GM18511 (cell line): ENCODE results near the gene ATF7.
"Not testable (repeated sequence)": the region's sequence is repeated elsewhere in the genome, so short reads cannot be mapped to it uniquely, and the experiment has no call there.

Experiments used
- ATAC-seq: cut with Tn5 transposase; IDR thresholded peaks from one replicate; pipeline ENCODE4 v1.9.1; 2021; ENCODE audit warnings: mild to moderate bottlenecking, moderate library complexity; ENCODE audit not compliant: unreplicated experiment

ATF7 gene

GRCh38 chr12:53485955-53486735 is 140.0 kb downstream of the ATF7 start:
- no peak for ATAC-seq

GRCh38 chr12:53484686-53485575 is 141.3 kb downstream of the ATF7 start:
- ATAC-seq = no peak

- no peak for ATAC-seq
Observed at GRCh38 chr12:53483979-53484377, 142.2 kb downstream of the ATF7 start.

GRCh38 chr12:53483225-53483978 is 142.8 kb downstream of the ATF7 start:
- no peak for ATAC-seq

GRCh38 chr12:53482626-53483168 is 143.5 kb downstream of the ATF7 start:
- ATAC-seq = no peak

GRCh38 chr12:53481939-53482586 is 144.1 kb downstream of the ATF7 start:
- ATAC-seq = no peak

- ATAC-seq = not testable (repeated sequence)
Observed at GRCh38 chr12:53481458-53481857, 144.7 kb downstream of the ATF7 start.

- no peak for ATAC-seq
Observed at GRCh38 chr12:53480491-53481442, 145.4 kb downstream of the ATF7 start.

- ATAC-seq = no peak
Observed at GRCh38 chr12:53479331-53479730, 146.9 kb downstream of the ATF7 start.

- ATAC-seq = no peak
Observed at GRCh38 chr12:53478865-53479264, 147.3 kb downstream of the ATF7 start.

GRCh38 chr12:53476769-53477209 is 149.4 kb downstream of the ATF7 start:
- ATAC-seq = no peak

- no peak for ATAC-seq
Observed at GRCh38 chr12:53474819-53475218, 151.4 kb downstream of the ATF7 start.

GRCh38 chr12:53474077-53474476 is 152.1 kb downstream of the ATF7 start:
- no peak for ATAC-seq

GRCh38 chr12:53472056-53472582 is 154.1 kb downstream of the ATF7 start:
- ATAC-seq = no peak

- ATAC-seq = no peak
Observed at GRCh38 chr12:53468282-53468681, 157.9 kb downstream of the ATF7 start.

GRCh38 chr12:53467880-53468279 is 158.3 kb downstream of the ATF7 start:
- no peak for ATAC-seq

- ATAC-seq = no peak
Observed at GRCh38 chr12:53467082-53467481, 159.1 kb downstream of the ATF7 start.

- ATAC-seq = no peak
Observed at GRCh38 chr12:53466640-53467039, 159.5 kb downstream of the ATF7 start.

- no peak for ATAC-seq
Observed at GRCh38 chr12:53465679-53466078, 160.5 kb downstream of the ATF7 start.
